Measurements from ENCODE around the gene PIRT.

Gene PIRT

DNA sequence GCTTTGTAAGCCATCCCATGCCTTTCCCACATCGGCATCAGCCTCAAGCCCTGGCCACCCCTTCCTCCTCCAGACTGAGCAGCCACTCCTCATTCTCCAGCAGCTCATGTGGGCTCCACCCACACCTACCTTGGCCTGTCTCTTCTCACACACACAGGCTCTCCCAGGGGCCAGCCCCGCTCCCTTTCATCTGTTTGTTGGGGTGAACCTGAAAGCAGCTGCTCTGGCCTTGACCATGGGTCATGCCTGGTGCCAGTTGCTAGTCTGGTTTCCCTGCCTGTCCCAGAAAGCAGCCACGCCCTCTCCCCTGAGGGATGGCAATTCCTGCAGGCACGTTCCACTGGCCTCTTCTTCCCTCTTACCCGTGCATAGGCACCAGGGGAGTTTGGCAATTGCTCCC lies 22.6 kb downstream of the PIRT start:
- no peak for DNase-seq

- no peak for DNase-seq
These were observed 23.8 kb downstream of the PIRT start for GRCh38 chr17:10814075-10814474.

- DNase-seq = no peak
These were observed 25.2 kb downstream of the PIRT start for GRCh38 chr17:10812674-10813073.

- no peak for DNase-seq
These were observed 28.3 kb downstream of the PIRT start for GRCh38 chr17:10809605-10810004.

GRCh38 chr17:10807704-10808128 lies 30.2 kb downstream of the PIRT start:
- no peak for DNase-seq

GRCh38 chr17:10806545-10807262 lies 31.2 kb downstream of the PIRT start:
- DNase-seq = no peak

DNA sequence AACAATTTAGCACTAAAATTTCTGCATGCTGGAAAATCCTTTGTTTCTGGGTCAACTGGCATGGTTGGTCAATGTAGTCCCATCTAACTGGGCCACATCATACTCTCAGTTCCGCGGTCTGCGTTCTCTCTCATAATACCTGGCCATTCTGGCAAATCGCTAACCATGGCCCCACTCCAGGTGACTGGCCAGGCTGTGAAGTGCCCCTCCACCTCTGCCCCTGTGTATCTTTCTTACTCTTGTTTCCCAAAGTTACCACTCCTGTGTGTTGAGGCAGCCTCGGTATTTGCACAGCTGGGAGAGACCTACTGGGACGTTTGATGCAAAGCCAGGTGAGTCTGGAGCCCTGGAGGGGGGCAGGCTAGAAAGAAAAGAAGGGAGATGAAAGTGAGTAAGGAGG lies 32.0 kb downstream of the PIRT start:
- no peak for DNase-seq

DNA sequence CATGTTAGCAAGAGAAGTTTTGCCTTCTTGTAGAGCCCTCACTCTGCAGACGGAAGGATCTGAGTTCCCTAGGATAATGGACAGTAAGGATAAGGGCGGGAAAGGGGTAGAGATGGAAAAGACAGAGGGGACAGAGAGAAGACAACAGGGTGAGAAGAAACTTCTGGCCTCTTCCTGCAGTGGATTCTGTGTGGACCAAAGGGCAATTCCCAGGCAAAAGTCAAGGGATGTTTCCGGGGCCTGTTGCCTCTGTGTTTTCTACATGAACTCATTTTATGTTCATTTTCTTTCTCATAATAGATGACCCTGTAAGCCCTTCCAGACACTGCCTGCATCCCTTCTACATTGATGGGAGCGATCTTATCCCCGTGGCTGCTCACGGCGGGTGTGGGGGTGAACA lies 33.3 kb downstream of the PIRT start:
- no peak for DNase-seq

DNA sequence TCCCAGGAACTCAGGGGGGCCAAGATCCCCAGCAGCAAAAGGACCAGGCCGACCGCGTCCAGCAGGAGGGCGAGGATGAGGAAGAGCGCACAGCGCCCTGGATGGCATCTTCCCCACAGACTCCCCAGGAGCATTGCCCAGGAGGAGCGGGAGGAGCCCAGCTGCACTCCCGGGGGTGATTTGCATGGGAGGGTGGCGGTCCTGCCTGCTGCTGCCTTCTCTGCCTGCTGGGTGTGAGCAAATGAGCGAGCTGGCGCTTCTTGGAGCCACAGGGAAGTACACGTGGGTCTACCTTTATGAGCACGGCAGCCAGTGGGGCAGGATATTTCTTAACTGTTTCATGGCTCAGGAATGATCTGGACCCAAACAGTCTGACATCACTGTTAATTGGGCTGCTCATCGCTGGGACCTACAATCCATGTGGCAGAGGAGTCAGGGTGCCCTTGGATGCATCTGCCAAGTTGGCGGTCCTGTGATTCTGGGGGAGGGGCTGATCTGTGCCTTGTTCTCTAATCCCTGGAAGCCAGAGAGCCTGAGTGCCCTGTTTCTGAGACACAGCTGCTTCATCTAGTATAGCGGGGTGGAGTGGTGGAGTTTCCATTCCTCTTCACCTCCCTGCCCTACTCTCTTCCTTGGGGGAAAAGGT lies 33.9 kb downstream of the PIRT start, which contains the start of gene TMEM238L:
TSS of gene TMEM238L (minus strand) at position 270 of the 646 bp plus-strand sequence. CDS start at position 134, 136 bp downstream.
- no peak for DNase-seq

DNA sequence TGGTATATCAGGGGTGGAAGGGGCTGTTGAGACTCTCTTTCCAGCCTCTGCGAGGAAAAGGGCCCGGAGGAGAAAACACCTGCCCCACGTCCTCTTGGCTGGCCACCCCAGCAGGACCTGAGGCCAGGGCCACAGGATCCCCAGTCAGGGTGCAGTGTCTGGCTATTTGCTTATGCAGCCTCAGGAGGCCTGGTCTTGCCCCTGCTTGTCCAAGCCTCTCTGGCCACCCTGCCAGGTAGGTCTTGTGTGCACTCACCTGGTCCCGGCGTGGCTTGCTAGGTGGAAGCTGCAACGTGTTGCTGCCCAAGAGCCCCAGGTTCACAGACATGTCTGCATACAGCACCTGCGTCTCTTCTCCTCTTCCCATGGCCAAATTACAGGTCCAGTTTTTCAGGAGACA lies 34.5 kb downstream of the PIRT start:
- no peak for DNase-seq

- no peak for DNase-seq
These were observed 35.2 kb downstream of the PIRT start for GRCh38 chr17:10802496-10803284.

- DNase-seq = peak; percentile 50
These were observed 38.5 kb downstream of the PIRT start for GRCh38 chr17:10799407-10799806.

GRCh38 chr17:10798910-10799309 lies 39.0 kb downstream of the PIRT start:
- DNase-seq = no peak

DNA sequence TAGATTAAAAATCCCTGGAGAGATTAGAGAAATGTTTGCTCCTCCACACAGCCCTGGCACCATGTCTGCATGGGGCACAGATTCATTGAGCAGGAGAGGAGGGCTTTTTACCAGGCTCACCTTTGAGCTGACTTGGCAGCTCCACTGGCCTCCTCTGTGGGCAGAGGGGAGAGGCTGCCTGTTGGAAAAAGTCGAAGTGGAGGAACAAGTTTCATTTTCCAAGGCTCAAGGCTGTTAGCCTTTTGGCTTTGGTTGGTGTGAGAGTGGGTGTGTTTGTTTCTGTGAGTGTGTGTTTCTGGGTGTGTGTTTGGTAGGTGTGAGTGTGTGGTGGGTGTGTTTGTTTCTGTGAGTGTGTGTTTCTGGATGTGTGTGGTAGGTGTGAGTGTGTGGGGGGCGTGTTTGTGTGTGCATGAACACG lies 39.5 kb downstream of the PIRT start:
- no peak for DNase-seq

GRCh38 chr17:10797476-10798328 lies 40.2 kb downstream of the PIRT start:
- DNase-seq = no peak

GRCh38 chr17:10793816-10794215 lies 44.1 kb downstream of the PIRT start:
- DNase-seq = no peak

- DNase-seq = peak; percentile 75
These were observed 44.6 kb downstream of the PIRT start for GRCh38 chr17:10793256-10793655.

- peak; percentile 7 for DNase-seq
These were observed 45.7 kb downstream of the PIRT start for GRCh38 chr17:10792151-10792550.

GRCh38 chr17:10790491-10791401 lies 47.1 kb downstream of the PIRT start:
- DNase-seq = no peak

- DNase-seq = no peak
These were observed 48.1 kb downstream of the PIRT start for GRCh38 chr17:10789694-10790271.
